GM12864 (cell line): Measurements from ENCODE around the gene MAGI2.

Experiments used
- DNase-seq: peaks from one replicate; pipeline ENCODE4 v3.0.0-alpha.2; 2011; ENCODE audit warnings: low read depth
- H3K4me3 ChIP-seq: 2 replicates; pipeline ENCODE4 v1.5.1; 2011; ENCODE audit warnings: mild to moderate bottlenecking, low read depth, low read length, control low read depth
- TF ChIP-seq, protein P1 (sequence below): IDR thresholded peaks from 2 replicates; pipeline ENCODE4 v1.5.1; 2011; ENCODE audit warnings: low read depth, mild to moderate bottlenecking, moderate library complexity, low read length, control low read depth, inconsistent platforms; ENCODE audit errors: missing control alignments

The MAGI2 gene

GRCh38 chr7:79009647-79010046 lies 443.8 kb downstream of the MAGI2 start:
- no peak for DNase-seq
- TF ChIP-seq, protein P1, sequence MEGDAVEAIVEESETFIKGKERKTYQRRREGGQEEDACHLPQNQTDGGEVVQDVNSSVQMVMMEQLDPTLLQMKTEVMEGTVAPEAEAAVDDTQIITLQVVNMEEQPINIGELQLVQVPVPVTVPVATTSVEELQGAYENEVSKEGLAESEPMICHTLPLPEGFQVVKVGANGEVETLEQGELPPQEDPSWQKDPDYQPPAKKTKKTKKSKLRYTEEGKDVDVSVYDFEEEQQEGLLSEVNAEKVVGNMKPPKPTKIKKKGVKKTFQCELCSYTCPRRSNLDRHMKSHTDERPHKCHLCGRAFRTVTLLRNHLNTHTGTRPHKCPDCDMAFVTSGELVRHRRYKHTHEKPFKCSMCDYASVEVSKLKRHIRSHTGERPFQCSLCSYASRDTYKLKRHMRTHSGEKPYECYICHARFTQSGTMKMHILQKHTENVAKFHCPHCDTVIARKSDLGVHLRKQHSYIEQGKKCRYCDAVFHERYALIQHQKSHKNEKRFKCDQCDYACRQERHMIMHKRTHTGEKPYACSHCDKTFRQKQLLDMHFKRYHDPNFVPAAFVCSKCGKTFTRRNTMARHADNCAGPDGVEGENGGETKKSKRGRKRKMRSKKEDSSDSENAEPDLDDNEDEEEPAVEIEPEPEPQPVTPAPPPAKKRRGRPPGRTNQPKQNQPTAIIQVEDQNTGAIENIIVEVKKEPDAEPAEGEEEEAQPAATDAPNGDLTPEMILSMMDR, result no peak
- H3K4me3 ChIP-seq, result no peak overlapping the region

DNA sequence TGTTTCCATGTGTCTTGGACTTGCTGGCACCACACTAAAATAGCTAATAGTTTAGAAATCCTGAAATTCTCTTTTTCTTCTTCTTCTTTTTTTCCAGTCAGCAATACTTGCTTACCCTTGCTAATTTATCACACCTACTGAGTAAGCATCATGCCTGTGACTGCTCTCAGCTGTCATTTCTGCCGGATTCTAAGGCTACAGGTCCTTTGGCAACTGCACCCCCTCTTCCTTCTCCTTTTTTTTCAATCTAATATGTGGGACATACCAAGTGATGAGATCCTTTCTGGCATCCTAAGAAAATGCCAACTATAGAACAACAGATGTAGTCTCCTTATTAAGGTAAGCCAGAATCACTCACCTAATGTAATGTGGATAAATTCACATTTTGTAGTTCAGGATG lies 444.7 kb downstream of the MAGI2 start:
- no peak overlapping the region for H3K4me3 ChIP-seq
- DNase-seq, result no peak
- TF ChIP-seq, protein P1, result no peak

GRCh38 chr7:78996013-78996412 lies 457.5 kb downstream of the MAGI2 start:
- no peak overlapping the region for H3K4me3 ChIP-seq
- TF ChIP-seq, protein P1, result no peak
- DNase-seq, result no peak

DNA sequence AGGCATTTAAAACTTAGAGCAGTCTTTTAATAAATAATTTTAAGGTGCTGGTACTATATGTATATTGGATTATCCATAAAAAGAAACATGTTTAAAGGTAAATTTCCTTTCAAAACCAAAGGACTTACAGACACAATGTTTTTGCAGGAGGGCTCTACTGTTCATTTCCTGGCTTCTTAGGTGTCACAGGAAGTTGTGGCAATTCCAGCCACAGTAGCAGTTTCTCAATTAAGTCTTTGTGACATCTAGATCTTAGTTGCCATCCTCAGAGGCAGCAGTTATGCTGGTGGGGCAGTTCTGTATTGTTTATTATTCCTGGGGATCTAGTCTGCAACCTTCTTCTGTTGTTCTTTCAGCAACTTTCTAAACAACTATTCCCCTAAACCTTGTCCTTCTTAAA lies 460.1 kb downstream of the MAGI2 start:
- H3K4me3 ChIP-seq, result no peak overlapping the region
- TF ChIP-seq, protein P1, result no peak
- no peak for DNase-seq

DNA sequence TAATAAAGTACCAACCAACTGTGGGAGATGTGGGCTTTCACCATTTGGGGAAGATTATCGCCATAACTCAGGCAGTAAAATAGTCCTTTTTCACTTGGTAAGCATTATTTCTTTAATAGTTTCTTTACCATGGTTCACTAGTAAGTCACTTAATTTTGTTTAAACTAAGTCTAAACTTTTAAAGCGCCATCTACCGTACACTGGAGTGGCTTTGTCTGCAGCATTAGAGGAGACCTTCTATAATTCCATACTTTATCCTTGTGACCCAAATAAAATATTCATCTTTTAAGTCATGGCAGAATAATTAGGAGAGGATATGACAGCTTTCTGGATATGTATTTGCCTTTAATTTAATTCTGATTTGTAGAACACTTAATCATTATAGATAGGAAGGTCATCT lies 468.0 kb downstream of the MAGI2 start:
- DNase-seq, result no peak
- no peak overlapping the region for H3K4me3 ChIP-seq
- TF ChIP-seq, protein P1, result no peak

DNA sequence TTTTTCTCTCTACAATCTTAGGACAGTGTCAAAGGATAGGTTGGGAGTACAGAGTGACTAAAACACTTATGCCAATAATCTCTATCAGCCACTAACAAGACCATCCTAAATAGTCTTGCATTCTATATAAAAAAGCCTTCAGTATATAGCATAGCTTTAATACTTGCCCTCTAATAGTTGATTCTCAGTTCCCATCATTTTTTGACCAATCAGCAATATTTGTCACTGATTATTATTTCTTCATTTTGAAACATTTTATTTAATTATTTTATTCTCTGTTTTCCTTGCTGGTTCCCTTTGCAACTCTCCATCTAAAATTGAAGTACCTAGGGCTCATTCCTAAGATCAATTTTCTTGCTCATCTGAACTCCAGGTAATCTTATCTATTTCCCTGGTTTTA lies 470.0 kb downstream of the MAGI2 start:
- TF ChIP-seq, protein P1, result no peak
- no peak for DNase-seq
- H3K4me3 ChIP-seq, result no peak overlapping the region

DNA sequence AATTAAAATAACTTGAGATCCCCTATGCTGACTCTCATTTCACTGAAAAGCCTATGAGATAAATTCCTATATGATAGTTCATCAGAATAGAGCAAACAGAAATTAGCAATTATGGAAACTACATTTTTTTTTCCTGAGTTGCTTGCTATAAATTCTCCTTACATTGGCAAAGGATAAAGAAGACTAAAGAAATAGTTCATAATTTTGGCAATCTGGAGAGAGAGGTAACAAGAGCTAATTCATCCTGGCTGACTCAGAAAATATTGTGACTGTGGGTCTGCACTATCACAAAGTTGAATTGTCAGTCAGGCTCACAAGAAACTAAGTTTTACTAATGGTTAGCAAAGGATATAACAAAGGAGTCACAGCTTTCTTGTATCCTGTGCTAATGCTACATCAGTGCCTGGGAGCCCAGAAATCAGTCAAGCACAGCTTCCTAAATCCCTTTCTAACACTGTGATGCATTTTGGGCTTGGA lies 483.0 kb downstream of the MAGI2 start:
- H3K4me3 ChIP-seq, result no peak overlapping the region
- TF ChIP-seq, protein P1, result no peak
- no peak for DNase-seq
